GM23248 (cell line): ENCODE results near the gene CNTNAP5. TPM values are rescaled to one million over a fixed set of nuclear protein-coding genes. Genes with fewer than 3 reads are reported as not detected.

ENCODE experiments used
- DNase-seq: peaks from one replicate; pipeline ENCODE4 v3.0.0-alpha.2; 2015
- H2AFZ ChIP-seq: fragments of 200-600 bp; sonication (generic); 2 replicates; pipeline ENCODE4 v1.6.1; 2016; ENCODE audit warnings: antibody characterized with exemption
- H3F3A ChIP-seq: fragments of 200-600 bp; sonication (generic); 2 replicates; pipeline ENCODE4 v1.6.1; 2016; ENCODE audit warnings: mild to moderate bottlenecking, antibody characterized with exemption, mixed run types; ENCODE audit not compliant: insufficient read depth
- H3K27ac ChIP-seq: fragments of 200-600 bp; sonication (generic); 2 replicates; pipeline ENCODE4 v1.5.1; 2016; ENCODE audit warnings: mild to moderate bottlenecking
- H3K27me3 ChIP-seq: fragments of 200-600 bp; sonication (generic); replicated peaks from 2 replicates; pipeline ENCODE4 v1.6.1; 2016; ENCODE audit warnings: mild to moderate bottlenecking; ENCODE audit not compliant: insufficient read depth
- H3K36me3 ChIP-seq: fragments of 200-600 bp; sonication (generic); 2 replicates; pipeline ENCODE4 v1.6.1; 2016; ENCODE audit warnings: low read depth, mild to moderate bottlenecking
- H3K4me1 ChIP-seq: fragments of 200-600 bp; sonication (generic); 2 replicates; pipeline ENCODE4 v1.6.1; 2016; ENCODE audit warnings: mild to moderate bottlenecking; ENCODE audit not compliant: insufficient read depth
- H3K4me2 ChIP-seq: fragments of 200-600 bp; sonication (generic); one replicate; pipeline ENCODE4 v1.6.1; 2016; ENCODE audit warnings: mild to moderate bottlenecking; ENCODE audit not compliant: unreplicated experiment
- H3K4me3 ChIP-seq: fragments of 200-600 bp; sonication (generic); 2 replicates; pipeline ENCODE4 v1.5.1; 2016; ENCODE audit warnings: mild to moderate bottlenecking
- H3K79me2 ChIP-seq: fragments of 200-600 bp; sonication (generic); 2 replicates; pipeline ENCODE4 v1.6.1; 2016; ENCODE audit warnings: mild to moderate bottlenecking; ENCODE audit not compliant: insufficient read depth
- H3K9ac ChIP-seq: fragments of 200-600 bp; sonication (generic); 2 replicates; pipeline ENCODE4 v1.6.1; 2016; ENCODE audit warnings: mild to moderate bottlenecking
- H3K9me2 ChIP-seq: fragments of 200-600 bp; sonication (generic); 2 replicates; pipeline ENCODE4 v1.6.1; 2016; ENCODE audit warnings: mixed run types, mild to moderate bottlenecking, moderate library complexity; ENCODE audit not compliant: insufficient read depth
- H3K9me3 ChIP-seq: fragments of 200-600 bp; sonication (generic); one replicate; pipeline ENCODE4 v1.6.1; 2017; ENCODE audit warnings: low read depth
- H4K20me1 ChIP-seq: fragments of 200-600 bp; sonication (generic); 2 replicates; pipeline ENCODE4 v1.6.0; 2016; ENCODE audit not compliant: insufficient read depth
- EZH2 ChIP-seq: fragments of 200-600 bp; sonication (generic); IDR thresholded peaks from 2 replicates; pipeline ENCODE4 v1.6.1; 2018; ENCODE audit warnings: antibody characterized with exemption, mild to moderate bottlenecking; ENCODE audit not compliant: insufficient read depth, poor library complexity, severe bottlenecking
- EZH2phosphoT487 ChIP-seq: fragments of 200-600 bp; sonication (generic); IDR thresholded peaks from 2 replicates; pipeline ENCODE4 v1.6.1; 2018; ENCODE audit warnings: antibody characterized with exemption, moderate library complexity, mild to moderate bottlenecking, low read depth; ENCODE audit not compliant: insufficient read depth
- WGBS, 2 experiments: methylation state at CpG; one replicate each; pipeline ENCODE4 v1.1.6; 2015 to 2017; ENCODE audit warnings: low lambda C conversion rate in 2 of 2, low coverage in 1 of 2; ENCODE audit errors: missing lambda C conversion rate in 2 of 2; 5-methylcytosine and 5-hydroxymethylcytosine counted together
- in situ Hi-C: fragments of 300-500 bp; cut with MboI; formaldehyde crosslinking; loops from 2 replicates; pipeline ENCODE4 v1.15.0; 2020
- polyA plus RNA-seq: library from polyadenylated mRNA; unstranded; fragments of >200 nt; fragmentation: Nextera tagmentation; extraction: Ambion mirVana; gene quantifications from 2 replicates; pipeline ENCODE4 v1.2.1, GENCODE V29; 2016
- total RNA-seq: library from RNA; depleted of rRNA; stranded (reverse); fragments of >200 nt; shearing (Covaris generic); gene quantifications from 2 replicates; pipeline ENCODE4 v1.2.3, GENCODE V29; 2014

The CNTNAP5 gene
- total and polyA plus RNA-seq, 2 experiments from 2014 or later = not detected

GRCh38 chr2:124639524-124639923, 614.4 kb downstream of the CNTNAP5 start:
- H3K27me3 ChIP-seq = no peaks in the 10 kb centered on the region
- in situ Hi-C loops = no loop called here
- no peaks in the 10 kb centered on the region for H3K4me1 ChIP-seq
- no peak overlapping the region for H3K9ac ChIP-seq
- H3K79me2 ChIP-seq = no peaks in the 10 kb centered on the region
- no peaks in the 10 kb centered on the region for H3K9me2 ChIP-seq
- no peak overlapping the region for H3K4me2 ChIP-seq
- no peaks in the 10 kb centered on the region for H3F3A ChIP-seq
- TF ChIP-seq EZH2phosphoT487 (no peak), EZH2 (no peak)
- DNase-seq = no peak
- H3K4me3 ChIP-seq = no peak overlapping the region
- no peak overlapping the region for H2AFZ ChIP-seq
- no peak overlapping the region for H3K27ac ChIP-seq
- 3 to 7% methylated on average over 1 of the region's 1 CpG for WGBS, 2 experiments
- H3K9me3 ChIP-seq = no peaks in the 10 kb centered on the region
- no peaks in the 10 kb centered on the region for H4K20me1 ChIP-seq
- H3K36me3 ChIP-seq = no peaks in the 10 kb centered on the region

DNA sequence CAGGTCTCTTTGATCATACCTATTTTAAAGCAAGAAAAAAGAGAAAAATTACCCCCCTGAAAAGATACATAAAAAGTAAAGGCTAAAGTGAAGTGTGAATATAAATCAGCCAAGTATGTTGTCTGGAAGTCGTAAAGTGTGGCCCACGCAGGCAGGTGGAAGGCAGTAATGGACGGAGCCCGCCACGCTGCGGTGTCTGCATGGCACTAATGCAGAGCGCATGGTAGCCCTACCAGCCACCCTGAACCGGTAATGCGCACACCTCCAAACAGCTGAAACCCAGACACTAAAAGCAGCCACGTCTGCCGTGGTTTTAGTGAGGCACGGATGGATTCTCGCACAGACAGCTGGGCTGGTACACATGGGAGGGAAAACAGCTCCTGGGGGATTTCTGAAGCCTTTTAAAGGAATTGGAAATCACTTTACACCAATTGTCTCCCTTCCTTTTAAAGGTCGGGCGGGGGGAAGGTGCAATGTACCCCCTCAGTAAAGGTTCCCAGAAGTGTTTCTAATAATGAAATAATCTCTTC, 615.2 kb downstream of the CNTNAP5 start:
- H3K9ac ChIP-seq = no peak overlapping the region
- in situ Hi-C loops = no loop called here
- whole genome bisulfite sequencing, 2 experiments = 9 to 10% methylated on average over 15 of the region's 15 CpGs

DNA sequence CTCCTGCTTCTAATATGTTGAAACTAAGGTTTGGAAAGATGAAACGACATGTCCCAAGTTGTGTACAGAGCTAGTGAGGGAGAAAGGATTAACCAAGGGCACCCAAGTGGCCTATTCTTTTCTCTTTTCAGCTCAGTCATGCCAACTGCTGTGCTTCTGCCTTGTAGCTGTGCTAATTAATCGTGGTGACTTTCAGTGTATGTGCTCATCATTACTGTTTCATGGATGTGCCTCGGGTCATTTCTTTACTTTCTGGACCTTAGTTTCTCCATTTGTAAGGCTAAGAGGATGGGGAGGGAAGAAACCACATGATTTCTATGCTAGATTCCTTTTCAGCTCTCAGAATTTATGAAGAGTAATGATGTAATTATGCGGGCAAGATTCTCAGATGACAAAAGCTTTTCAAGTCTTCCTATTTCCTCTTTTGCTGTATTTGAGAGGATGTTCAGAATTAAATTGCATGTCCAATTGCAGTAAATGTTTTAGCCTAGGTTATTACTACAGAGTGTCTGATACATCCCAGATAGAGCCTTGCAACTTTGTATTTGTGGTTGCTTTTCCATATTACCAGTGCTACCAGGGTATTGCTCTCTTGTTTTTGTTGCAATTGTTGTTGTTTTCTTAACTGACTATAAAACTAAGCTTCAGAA, 621.2 kb downstream of the CNTNAP5 start:
- H3K27me3 ChIP-seq = no peaks in the 10 kb centered on the region
- WGBS, 2 experiments = 26 to 30% methylated on average over 4 of the region's 4 CpGs

More for the DNA sequence above, 615.2 kb downstream of the CNTNAP5 start:
- Histone ChIP-seq H2AFZ (no peak overlapping the region), H3K4me2 (no peak overlapping the region), H3K9me2 (no peaks in the 10 kb centered on the region), H3K9me3 (no peaks in the 10 kb centered on the region), H4K20me1 (no peaks in the 10 kb centered on the region), H3K4me3 (no peak overlapping the region), H3K36me3 (no peaks in the 10 kb centered on the region), H3K27ac (no peak overlapping the region), H3K4me1 (no peaks in the 10 kb centered on the region), H3F3A (no peaks in the 10 kb centered on the region), H3K79me2 (no peaks in the 10 kb centered on the region), H3K27me3 (no peaks in the 10 kb centered on the region)
- DNase-seq = no peak
- TF ChIP-seq EZH2 = no peak
- no peak for TF ChIP-seq EZH2phosphoT487

DNA sequence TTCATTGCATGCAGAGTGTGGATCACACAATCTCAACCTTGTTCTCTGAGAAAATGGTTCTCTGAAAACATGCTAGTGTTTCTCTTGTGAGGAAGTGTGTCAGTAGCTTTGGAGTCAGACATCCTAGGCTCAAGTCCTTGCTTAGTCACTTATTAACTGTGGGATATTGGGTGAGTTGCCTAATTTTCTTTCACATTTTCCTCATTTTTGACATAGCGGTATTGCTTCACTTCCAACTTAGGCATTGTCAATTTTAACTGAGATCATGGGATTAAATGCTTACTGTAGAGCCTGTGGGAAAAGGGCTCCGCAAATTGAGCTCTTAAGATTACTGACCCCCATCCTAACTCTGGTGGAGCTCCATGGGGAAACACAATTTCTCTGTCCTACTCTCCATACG, 622.2 kb downstream of the CNTNAP5 start:
- Histone ChIP-seq H3K9me3 (no peaks in the 10 kb centered on the region), H3K4me3 (no peak overlapping the region), H3K9ac (no peak overlapping the region), H3K4me2 (no peak overlapping the region), H3F3A (no peaks in the 10 kb centered on the region), H3K27me3 (no peaks in the 10 kb centered on the region), H3K79me2 (no peaks in the 10 kb centered on the region), H3K27ac (no peak overlapping the region), H3K4me1 (no peaks in the 10 kb centered on the region), H3K9me2 (no peaks in the 10 kb centered on the region), H4K20me1 (no peaks in the 10 kb centered on the region), H3K36me3 (no peaks in the 10 kb centered on the region), H2AFZ (no peak overlapping the region)
- WGBS, 2 experiments = 30 to 41% methylated on average over 3 of the region's 3 CpGs
- DNase-seq = no peak
- no peak for TF ChIP-seq EZH2
- no peak for TF ChIP-seq EZH2phosphoT487
- in situ Hi-C loops = no loop called here

More for the DNA sequence above, 621.2 kb downstream of the CNTNAP5 start:
- H3K4me3 ChIP-seq = no peak overlapping the region
- no peaks in the 10 kb centered on the region for H3K9me2 ChIP-seq
- H3F3A ChIP-seq = no peaks in the 10 kb centered on the region
- no peak overlapping the region for H2AFZ ChIP-seq
- no peaks in the 10 kb centered on the region for H3K9me3 ChIP-seq
- no peak for DNase-seq
- no peaks in the 10 kb centered on the region for H3K79me2 ChIP-seq
- in situ Hi-C loops = no loop called here
- H3K27ac ChIP-seq = no peak overlapping the region
- H3K4me2 ChIP-seq = no peak overlapping the region
- H3K36me3 ChIP-seq = no peaks in the 10 kb centered on the region
- H4K20me1 ChIP-seq = no peaks in the 10 kb centered on the region
- TF ChIP-seq EZH2phosphoT487 (no peak), EZH2 (no peak)
- H3K9ac ChIP-seq = no peak overlapping the region
- no peaks in the 10 kb centered on the region for H3K4me1 ChIP-seq
